Brain microvascular endothelial cell (primary cell): ENCODE measurements around the gene CLEC10A.

Experiments
- DNase-seq: peaks from one replicate; pipeline ENCODE4 v3.0.0-alpha.2; 2020
- H3K27ac ChIP-seq: fragments of 250-450 bp; sonication (Bioruptor Pico); 2 replicates; pipeline ENCODE4 v1.5.1; 2020; ENCODE audit warnings: mild to moderate bottlenecking, moderate library complexity
- H3K27me3 ChIP-seq: fragments of 250-450 bp; sonication (Bioruptor Pico); replicated peaks from 2 replicates; pipeline ENCODE4 v1.5.1; 2020; ENCODE audit warnings: mild to moderate bottlenecking
- H3K36me3 ChIP-seq: fragments of 250-450 bp; sonication (Bioruptor Pico); replicated peaks from 2 replicates; pipeline ENCODE4 v1.5.1; 2020; ENCODE audit warnings: mild to moderate bottlenecking
- H3K4me3 ChIP-seq: 2 replicates; pipeline ENCODE4 v1.5.1; 2011; ENCODE audit warnings: low read depth, mild to moderate bottlenecking, control low read depth, low read length, moderate library complexity
- CTCF ChIP-seq: IDR thresholded peaks from 2 replicates; pipeline ENCODE4 v1.5.1; 2011; ENCODE audit warnings: low read depth, mild to moderate bottlenecking, moderate library complexity, low read length, control low read depth, inconsistent platforms; ENCODE audit errors: missing control alignments
- in situ Hi-C: cut with HindIII; loops from 2 replicates; pipeline ENCODE4 v1.10.0; 2017; ENCODE audit warnings: low sequenced_read_pairs, low pct_ligation_motif_present

CLEC10A gene

DNA sequence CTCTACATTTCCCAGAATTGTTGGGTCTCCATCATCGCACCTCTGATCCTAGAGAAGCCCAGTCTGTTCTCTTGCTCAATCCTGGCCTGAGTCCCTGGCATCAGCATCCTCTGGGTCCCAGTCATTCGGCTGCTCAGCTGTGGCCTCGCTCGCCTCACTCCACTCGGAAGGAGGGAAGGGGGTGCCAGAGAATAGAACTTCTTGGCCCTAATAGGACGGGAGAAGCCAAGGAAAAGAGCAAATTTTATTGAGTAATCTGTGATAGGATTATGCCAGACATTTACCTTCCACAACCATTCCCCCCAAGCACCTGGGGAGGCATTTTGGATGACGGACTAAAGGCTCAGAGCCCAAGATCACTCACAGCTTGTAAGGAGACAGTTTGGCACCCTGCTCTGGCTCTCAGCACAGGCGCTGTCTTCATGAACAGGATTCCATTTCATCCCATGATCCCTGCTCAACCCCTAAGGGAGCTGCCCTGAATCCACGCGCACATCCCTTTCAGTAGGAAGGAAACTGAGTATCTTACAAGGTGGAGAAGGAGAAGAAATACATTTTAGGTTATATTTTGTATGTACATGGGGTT is 498 bp upstream of the CLEC10A start:
- DNase-seq = no peak
- Histone ChIP-seq H3K4me3 (no peak overlapping the region), H3K27me3 (no peaks in the 10 kb centered on the region), H3K36me3 (no peaks in the 10 kb centered on the region), H3K27ac (no peak overlapping the region)
- no peak for TF ChIP-seq CTCF
- in situ Hi-C loops = no loop called here

GRCh38 chr17:7078711-7079110 is 1.3 kb downstream of the CLEC10A start:
- Histone ChIP-seq H3K36me3 (no peaks in the 10 kb centered on the region), H3K27me3 (no peaks in the 10 kb centered on the region), H3K4me3 (no peak overlapping the region), H3K27ac (no peak overlapping the region)
- no peak for TF ChIP-seq CTCF
- in situ Hi-C loops = no loop called here
- DNase-seq = no peak

DNA sequence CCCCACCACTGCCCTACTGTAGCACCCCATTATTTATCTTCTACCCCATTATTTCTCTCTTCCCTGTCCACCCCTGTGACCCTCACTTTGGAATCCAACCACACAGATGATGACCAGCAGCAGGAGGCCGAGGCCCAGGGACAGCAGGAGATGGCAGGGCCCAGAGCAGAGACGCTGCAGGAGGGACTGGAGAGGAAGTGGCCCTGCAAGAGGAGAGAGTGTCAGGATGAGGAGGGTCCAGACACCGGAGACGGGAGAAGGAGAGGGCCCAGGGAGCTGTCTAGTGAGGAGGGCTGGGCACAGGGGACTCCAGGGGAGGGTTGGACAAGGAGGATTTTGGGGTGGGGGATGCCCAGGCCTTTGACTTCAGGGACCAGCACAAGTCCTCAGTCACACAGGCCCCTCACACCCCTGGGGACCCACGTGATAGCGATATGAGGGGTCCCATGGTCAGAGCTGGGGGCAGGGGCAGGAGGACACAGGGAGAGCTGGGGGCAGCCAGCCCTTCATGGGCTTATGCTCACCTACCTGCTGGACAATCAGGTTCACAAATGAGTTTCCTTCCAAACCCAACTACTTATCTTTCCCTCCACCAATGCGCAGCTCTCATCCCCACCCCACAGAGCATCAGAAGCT is 2.0 kb downstream of the CLEC10A start:
- DNase-seq = no peak
- Histone ChIP-seq H3K27me3 (no peaks in the 10 kb centered on the region), H3K4me3 (no peak overlapping the region), H3K27ac (no peak overlapping the region), H3K36me3 (no peaks in the 10 kb centered on the region)
- in situ Hi-C loops = no loop called here
- no peak for TF ChIP-seq CTCF

- no peaks in the 10 kb centered on the region for H3K27me3 ChIP-seq
- no peak for TF ChIP-seq CTCF
- in situ Hi-C loops = loop anchor here (25.0 kb wide), 1 partner anchor 112 kb away; the partner anchor contains the start of gene ASGR1
Observed at GRCh38 chr17:7074931-7075330, 5.1 kb downstream of the CLEC10A start.

GRCh38 chr17:7072406-7072805 is 7.6 kb downstream of the CLEC10A start:
- no peaks in the 10 kb centered on the region for H3K27me3 ChIP-seq
- H3K36me3 ChIP-seq = no peaks in the 10 kb centered on the region
- no peak for TF ChIP-seq CTCF
- H3K27ac ChIP-seq = no peak overlapping the region
- DNase-seq = no peak
- in situ Hi-C loops = loop anchor here (25.0 kb wide), 1 partner anchor 115 kb away; the partner anchor contains the start of gene ASGR1
- H3K4me3 ChIP-seq = no peak overlapping the region

More at GRCh38 chr17:7074931-7075330, 5.1 kb downstream of the CLEC10A start:
- H3K4me3 ChIP-seq = no peak overlapping the region
- no peak for DNase-seq
- H3K27ac ChIP-seq = no peak overlapping the region
- no peaks in the 10 kb centered on the region for H3K36me3 ChIP-seq
